Body of pancreas (tissue), 4 donors: ENCODE data around the gene UHMK1. TPM values are rescaled to one million over a fixed set of nuclear protein-coding genes. Genes with fewer than 3 reads are reported as not detected.

Source experiments
- ATAC-seq: fragments of 150-250 bp; one replicate; pipeline ENCODE4 v1.9.1; 2016
- DNase-seq, 4 donors: peaks; one replicate each; pipeline ENCODE4 v3.0.0-alpha.2; 2019
- H3K27ac ChIP-seq, 4 donors: fragments of 200-600 bp; sonication (generic); 1 replicate in 3 of 4; 2 replicates in 1 of 4; pipeline versions ENCODE4 v1.5.1 to v1.6.1; 2016 to 2019; ENCODE audit warnings: mild to moderate bottlenecking in 1 of 4, mixed read lengths in 1 of 4, moderate library complexity in 1 of 4
- H3K27me3 ChIP-seq, 2 donors: fragments of 200-600 bp; sonication (generic); one replicate each; pipeline ENCODE4 v1.6.0; 2016; ENCODE audit warnings: mild to moderate bottlenecking in 1 of 2
- H3K36me3 ChIP-seq, 2 donors: fragments of 200-600 bp; sonication (generic); replicated peaks in 1 of 2; 2 replicates each; pipeline ENCODE4 v1.5.1; 2016; ENCODE audit warnings: low read depth in 2 of 2; ENCODE audit not compliant: insufficient read depth in 1 of 2
- H3K4me1 ChIP-seq: fragments of 200-600 bp; sonication (generic); one replicate; pipeline ENCODE4 v1.6.0; 2016
- H3K4me3 ChIP-seq, 2 donors: fragments of 200-600 bp; sonication (generic); 1 replicate in 1 of 2; 2 replicates in 1 of 2; pipeline ENCODE4 v1.5.1; 2016 to 2019
- H3K9me3 ChIP-seq, 3 donors: fragments of 200-600 bp; sonication (generic); 1 replicate in 2 of 3; 2 replicates in 1 of 3; pipeline ENCODE4 v1.5.1; 2016
- CTCF ChIP-seq, 7 experiments: fragments of 450-650 bp in 4 of 7; fragments of 200-600 bp in 3 of 7; sonication (generic) in 3 of 7; IDR thresholded peaks; one replicate each; pipeline ENCODE4 v1.5.1; 2016 to 2019; ENCODE audit warnings: antibody characterized with exemption in 7 of 7
- POLR2A ChIP-seq, 3 donors: fragments of 450-650 bp; IDR thresholded peaks; one replicate each; pipeline ENCODE4 v1.6.1; 2016; ENCODE audit warnings: antibody characterized with exemption in 3 of 3, mild to moderate bottlenecking in 2 of 3
- WGBS, 2 donors: methylation state at CpG; one replicate each; pipeline ENCODE4 v1.1.5; 2017; 5-methylcytosine and 5-hydroxymethylcytosine counted together
- intact Hi-C: fragments of 100-400 bp; cut with DNase I; formaldehyde crosslinking; loops from one replicate; pipeline ENCODE4 v1.15.1; 2023
- total RNA-seq, 2 donors: library from RNA; depleted of rRNA; stranded (reverse); fragments of >200 nt; gene quantifications; one replicate each; pipeline ENCODE4 v1.1.0, GENCODE V29; 2016

The UHMK1 gene
- total RNA-seq, 2 donors from 2014 or later: 23.1 to 27.7 TPM

- no peak for ATAC-seq
- intact Hi-C loops: no loop called here
- peak in 2 of 3 donors; percentile 45 to 46 for TF ChIP-seq POLR2A (IDR thresholded peaks at IDR 0.05)
- no peak for TF ChIP-seq CTCF (IDR thresholded peaks at IDR 0.05)
- Histone ChIP-seq H3K9me3 (no peaks in the 10 kb centered on the region), H3K27ac (peak overlapping the region; percentile 89 to 99 (median 95)), H3K4me3 (peak overlapping the region; percentile 89 to 91), H3K27me3 (no peaks in the 10 kb centered on the region), H3K4me1 (peaks cover 42% of the 10 kb centered on the region), H3K36me3 (no peaks in the 10 kb centered on the region)
- 30 to 37% methylated on average over 5 of the region's 5 CpGs for WGBS, 2 donors
- DNase-seq: peak; percentile 23 to 45 (median 28)
Measured at GRCh38 chr1:162562470-162562828, 64.8 kb downstream of the UHMK1 start.

- DNase-seq (no peak), ATAC-seq (no peak)
- TF ChIP-seq CTCF (IDR thresholded peaks at IDR 0.05): no peak
- TF ChIP-seq POLR2A (IDR thresholded peaks at IDR 0.05): no peak
- peak overlapping the region in 2 of 4 donors; percentile 17 to 18 for H3K27ac ChIP-seq
- intact Hi-C loops: no loop called here
- peaks cover 55% of the 10 kb centered on the region for H3K4me1 ChIP-seq
- no peaks in the 10 kb centered on the region for H3K9me3 ChIP-seq
- no peaks in the 10 kb centered on the region for H3K36me3 ChIP-seq
- WGBS, 2 donors: 45 to 57% methylated on average over 5 of the region's 5 CpGs
- no peaks in the 10 kb centered on the region for H3K27me3 ChIP-seq
- no peak overlapping the region for H3K4me3 ChIP-seq
Measured at GRCh38 chr1:162564762-162565218, 67.2 kb downstream of the UHMK1 start.

- Histone ChIP-seq H3K9me3 (no peaks in the 10 kb centered on the region), H3K4me1 (peaks cover 53% of the 10 kb centered on the region), H3K36me3 (no peaks in the 10 kb centered on the region), H3K4me3 (no peak overlapping the region), H3K27me3 (no peaks in the 10 kb centered on the region), H3K27ac (no peak overlapping the region)
- TF ChIP-seq POLR2A (IDR thresholded peaks at IDR 0.05) (no peak), CTCF (IDR thresholded peaks at IDR 0.05) (no peak)
- intact Hi-C loops: no loop called here
- DNase-seq (no peak), ATAC-seq (no peak)
Measured at GRCh38 chr1:162565460-162565859, 67.8 kb downstream of the UHMK1 start.

GRCh38 chr1:162566870-162567269, 69.3 kb downstream of the UHMK1 start:
- Histone ChIP-seq H3K27me3 (no peaks in the 10 kb centered on the region), H3K36me3 (no peaks in the 10 kb centered on the region), H3K4me3 (no peak overlapping the region), H3K27ac (no peak overlapping the region), H3K9me3 (no peaks in the 10 kb centered on the region), H3K4me1 (peaks cover 62% of the 10 kb centered on the region)
- TF ChIP-seq CTCF (IDR thresholded peaks at IDR 0.05): no peak
- ATAC-seq (no peak), DNase-seq (no peak)
- intact Hi-C loops: no loop called here
- WGBS, 2 donors: 70 to 88% methylated on average over 1 of the region's 1 CpG

- TF ChIP-seq POLR2A (IDR thresholded peaks at IDR 0.05) (no peak), CTCF (IDR thresholded peaks at IDR 0.05) (no peak)
- DNase-seq: no peak
- Histone ChIP-seq H3K36me3 (no peaks in the 10 kb centered on the region), H3K27me3 (no peaks in the 10 kb centered on the region), H3K4me3 (no peak overlapping the region), H3K4me1 (peaks cover 73% of the 10 kb centered on the region), H3K27ac (no peak overlapping the region), H3K9me3 (no peaks in the 10 kb centered on the region)
- no peak for ATAC-seq
- WGBS, 2 donors: 32 to 45% methylated on average over 4 of the region's 4 CpGs
- intact Hi-C loops: no loop called here
Measured at GRCh38 chr1:162568802-162569201, 71.2 kb downstream of the UHMK1 start.
